HG03060 (cell line): ENCODE results near the gene RASGRP4.

Experiments
- ATAC-seq: cut with Tn5 transposase; IDR thresholded peaks from one replicate; pipeline ENCODE4 v1.9.1; 2021; ENCODE audit warnings: low read depth, moderate number of reproducible peaks; ENCODE audit not compliant: unreplicated experiment

Gene RASGRP4

GRCh38 chr19:38391911-38392464, 34.0 kb downstream of the RASGRP4 start:
- ATAC-seq, result no peak

GRCh38 chr19:38389957-38390924, 35.8 kb downstream of the RASGRP4 start:
- ATAC-seq, result no peak

DNA sequence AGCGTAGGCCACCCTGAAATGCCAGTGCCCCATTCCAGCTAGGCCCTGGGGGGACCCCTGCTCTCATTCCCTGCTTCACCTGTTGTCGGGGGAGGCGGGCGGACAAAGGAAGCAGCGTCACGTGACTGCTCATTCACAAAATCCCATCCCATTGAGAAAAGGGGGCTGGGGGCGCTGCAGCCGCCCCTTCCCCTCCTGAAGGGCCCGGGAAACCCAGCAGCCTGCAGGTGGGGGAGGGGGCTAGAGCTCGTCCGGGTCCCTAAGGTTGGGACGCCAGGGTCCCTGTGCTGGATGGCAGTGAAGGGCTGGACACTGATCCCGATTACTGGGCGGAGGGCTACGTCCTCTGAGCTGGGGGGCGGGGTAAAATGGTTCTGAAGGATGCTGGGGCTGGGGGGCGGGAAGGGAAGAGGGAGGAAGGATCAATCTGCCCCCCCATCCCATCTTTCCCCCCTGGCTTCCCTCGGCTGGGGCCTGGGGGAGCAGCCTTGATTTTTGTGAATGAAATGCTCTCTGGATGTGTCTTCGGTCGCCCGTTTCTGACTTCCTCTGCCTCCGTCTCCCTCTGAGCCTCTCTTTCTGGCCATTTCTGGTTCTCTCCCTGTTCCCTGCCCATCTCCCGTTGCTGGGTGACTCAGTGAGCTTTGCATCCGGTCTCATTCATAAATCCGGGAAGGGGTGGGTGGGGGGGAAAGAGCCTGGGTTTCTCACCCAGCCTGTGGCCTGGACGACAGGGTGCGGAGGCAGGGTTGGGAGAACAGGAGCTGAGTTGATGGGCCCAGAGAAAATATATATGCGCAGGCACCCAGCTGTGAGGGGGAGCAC, 36.7 kb downstream of the RASGRP4 start:
- ATAC-seq, result no peak

DNA sequence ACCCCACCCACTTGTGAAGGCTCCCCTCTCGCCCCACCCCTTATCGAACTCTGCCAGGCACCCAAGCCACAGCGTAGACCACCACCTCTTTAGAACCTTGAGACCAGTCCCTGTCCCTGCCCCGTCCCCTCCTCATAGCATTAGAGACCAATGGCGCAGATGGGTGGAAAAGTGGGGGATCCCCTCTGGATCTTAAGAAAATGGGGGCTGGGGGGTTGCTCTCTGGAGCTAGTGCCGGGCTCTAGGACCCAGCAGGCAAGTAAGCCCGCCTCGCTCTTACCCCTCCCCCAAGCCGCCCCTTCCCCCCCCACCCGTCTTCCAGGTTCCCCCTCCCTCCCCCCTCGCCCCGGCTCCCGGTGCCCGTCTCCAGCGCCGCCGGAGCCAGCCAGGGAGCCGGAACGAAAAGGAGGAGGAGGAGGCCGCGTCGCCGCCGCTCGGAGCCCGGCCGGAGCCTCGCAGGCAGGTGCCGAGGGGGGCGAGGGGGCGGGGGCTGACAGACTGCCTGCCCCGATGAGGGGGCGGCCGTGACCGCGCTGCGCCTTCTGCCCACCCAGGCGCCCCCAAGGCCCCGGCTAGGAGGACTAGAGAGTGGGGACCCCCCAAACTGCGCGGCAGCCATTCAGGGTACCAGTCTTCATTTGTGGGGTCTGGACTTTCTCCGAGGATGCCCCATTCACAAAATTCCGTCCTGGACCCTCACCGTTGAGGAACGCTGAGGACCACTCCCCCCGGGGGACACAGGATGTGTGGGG, 37.5 kb downstream of the RASGRP4 start, which contains the start of gene SPRED3:
Gene SPRED3 (plus strand): TSS at position 349 of the 752 bp plus-strand sequence. CDS start 1,606 bp downstream, outside the sequence.
- no peak for ATAC-seq

DNA sequence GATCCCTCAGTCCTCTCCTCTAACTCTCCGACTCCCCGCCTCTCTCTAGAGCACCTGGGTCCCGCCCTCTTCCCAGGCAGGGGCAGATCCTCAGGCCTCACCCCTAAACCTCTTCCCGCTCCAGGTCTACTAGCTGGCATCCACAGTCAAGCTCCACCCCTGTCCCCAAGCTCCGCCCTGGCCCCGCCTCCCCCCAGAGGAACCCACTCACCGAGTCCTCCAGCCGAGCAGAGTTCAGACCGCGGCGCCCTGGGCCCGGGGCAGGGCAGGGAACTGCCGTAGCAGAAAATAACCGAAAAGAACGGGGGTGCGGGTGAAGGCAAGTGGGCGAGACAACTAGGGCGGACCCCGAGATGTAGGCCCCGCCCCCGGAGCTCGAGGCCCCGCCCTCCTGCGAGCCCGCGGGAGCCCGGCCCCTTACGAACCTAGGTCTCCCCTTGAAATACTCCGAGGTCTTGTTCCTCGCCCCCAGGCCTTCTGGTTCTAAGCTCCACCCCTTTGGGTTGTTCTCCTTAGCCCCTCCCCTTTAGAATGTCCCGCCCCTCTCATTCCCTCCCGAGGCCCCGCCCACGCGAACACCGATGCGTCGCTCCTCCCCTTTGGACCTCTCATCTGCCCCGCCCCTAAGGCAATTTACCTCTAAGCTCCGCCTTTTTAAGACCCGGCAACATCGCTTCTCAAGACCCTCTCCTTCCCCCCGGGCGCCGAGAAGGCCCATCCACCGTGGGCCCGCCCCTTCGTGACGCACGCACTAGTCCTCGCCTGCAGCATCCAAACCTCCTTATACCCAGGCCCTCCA, 38.3 kb downstream of the RASGRP4 start, which contains the start of gene GGN:
Gene GGN (minus strand): TSS at position 485 of the 799 bp plus-strand sequence. CDS start 773 bp downstream, outside the sequence.
- ATAC-seq, result no peak

- no peak for ATAC-seq
Observed at GRCh38 chr19:38386971-38387549, 39.0 kb downstream of the RASGRP4 start.

GRCh38 chr19:38386300-38386970, 39.6 kb downstream of the RASGRP4 start:
- no peak for ATAC-seq

GRCh38 chr19:38385804-38386257, 40.2 kb downstream of the RASGRP4 start:
- ATAC-seq, result no peak

- no peak for ATAC-seq
Observed at GRCh38 chr19:38385057-38385803, 40.8 kb downstream of the RASGRP4 start.

- ATAC-seq, result no peak
Observed at GRCh38 chr19:38384209-38385027, 41.6 kb downstream of the RASGRP4 start.

DNA sequence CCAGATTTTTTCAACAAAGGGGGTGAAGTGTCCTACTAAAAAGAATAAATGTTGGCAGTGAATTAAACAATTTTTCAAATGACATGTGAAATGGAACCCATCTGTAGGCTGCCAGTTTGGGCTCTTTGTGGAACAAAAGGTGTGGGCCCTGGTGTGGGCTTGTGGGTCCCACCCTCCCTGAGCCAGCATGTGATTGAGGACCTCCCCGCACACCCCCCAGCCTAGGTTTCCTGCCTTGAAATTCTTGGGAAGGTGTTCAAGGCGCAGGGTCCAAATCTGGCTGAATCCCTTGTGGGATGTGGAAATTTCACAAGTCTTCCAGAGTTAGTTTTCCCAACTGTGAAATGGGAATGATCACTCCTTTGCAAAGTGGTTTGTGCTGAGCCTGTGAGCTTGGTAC, 42.3 kb downstream of the RASGRP4 start:
- ATAC-seq, result no peak

DNA sequence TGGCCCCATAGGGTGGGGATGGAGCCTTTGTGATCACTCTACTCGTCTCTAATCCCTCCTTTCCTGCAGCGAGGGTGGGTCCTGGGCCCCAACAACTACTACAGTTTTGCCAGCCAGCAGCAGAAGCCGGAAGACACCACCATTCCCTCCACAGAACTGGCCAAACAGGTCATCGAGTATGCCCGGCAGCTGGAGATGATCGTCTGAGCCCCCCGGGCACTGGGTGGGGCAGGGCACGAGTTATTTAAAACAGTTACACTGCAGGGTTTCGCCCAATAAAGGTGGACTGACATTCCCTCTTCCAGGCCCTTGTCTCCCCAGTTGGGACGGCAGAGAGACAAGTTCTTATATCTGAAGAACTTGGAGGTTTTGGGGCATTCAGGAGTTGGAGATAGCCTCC, 42.8 kb downstream of the RASGRP4 start:
- no peak for ATAC-seq

GRCh38 chr19:38381138-38381537, 44.9 kb downstream of the RASGRP4 start:
- no peak for ATAC-seq

GRCh38 chr19:38378866-38379265, 47.2 kb downstream of the RASGRP4 start:
- no peak for ATAC-seq

DNA sequence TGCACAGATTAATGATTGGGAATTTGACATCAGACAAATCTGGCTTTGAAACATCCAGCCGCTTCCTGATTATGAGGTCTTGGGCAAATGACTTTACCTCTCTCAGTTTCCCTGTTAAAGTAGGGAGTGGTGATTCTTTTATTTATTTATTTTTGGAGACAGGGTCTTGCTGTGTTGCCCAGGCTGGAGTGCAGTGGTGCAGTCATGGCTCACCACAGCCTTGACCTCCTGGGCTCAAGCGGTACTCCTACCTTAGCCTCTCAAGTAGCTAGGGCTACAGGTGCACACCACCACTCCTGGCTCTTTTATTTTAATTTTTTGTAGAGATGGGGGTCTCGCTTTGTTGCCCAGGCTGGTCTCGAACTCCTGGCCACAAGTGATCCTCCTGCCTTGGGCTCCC, 49.0 kb downstream of the RASGRP4 start:
- no peak for ATAC-seq

GRCh38 chr19:38376576-38376975, 49.4 kb downstream of the RASGRP4 start:
- ATAC-seq, result no peak

- no peak for ATAC-seq
Observed at GRCh38 chr19:38375748-38376147, 50.3 kb downstream of the RASGRP4 start.
